C4-2B (cell line): ENCODE measurements around the gene PPP1R1B.

Experiments
- H3K27ac ChIP-seq: fragments of 450-650 bp; 2 replicates; pipeline ENCODE4 v1.5.1; 2017
- CTCF ChIP-seq: fragments of 450-650 bp; conservative IDR thresholded peaks from 2 replicates; pipeline ENCODE4 v1.5.1; 2017; ENCODE audit warnings: mild to moderate bottlenecking
- ZFX ChIP-seq: fragments of 450-650 bp; IDR thresholded peaks from 2 replicates; pipeline ENCODE4 v1.6.1; 2017

PPP1R1B gene

GRCh38 chr17:39643271-39643670 lies 16.5 kb downstream of the PPP1R1B start:
- TF ChIP-seq CTCF, result no peak
- no peak for TF ChIP-seq ZFX
- no peak overlapping the region for H3K27ac ChIP-seq

- no peak for TF ChIP-seq ZFX
- TF ChIP-seq CTCF, result no peak
- no peak overlapping the region for H3K27ac ChIP-seq
These were observed 20.5 kb downstream of the PPP1R1B start for GRCh38 chr17:39647256-39647655.

- no peak overlapping the region for H3K27ac ChIP-seq
- TF ChIP-seq CTCF (no peak), ZFX (no peak)
These were observed 22.0 kb downstream of the PPP1R1B start for GRCh38 chr17:39648616-39649366.

GRCh38 chr17:39650121-39650579 lies 23.4 kb downstream of the PPP1R1B start:
- TF ChIP-seq CTCF, result no peak
- TF ChIP-seq ZFX, result no peak
- no peak overlapping the region for H3K27ac ChIP-seq

- peak overlapping the region; percentile 79 for H3K27ac ChIP-seq
- TF ChIP-seq CTCF, result no peak
- TF ChIP-seq ZFX, result no peak
These were observed 25.3 kb downstream of the PPP1R1B start for GRCh38 chr17:39651923-39652586.

- TF ChIP-seq ZFX (no peak), CTCF (no peak)
- peak overlapping the region; percentile 79 for H3K27ac ChIP-seq
These were observed 26.0 kb downstream of the PPP1R1B start for GRCh38 chr17:39652587-39653315.

- peak overlapping the region; percentile 79 for H3K27ac ChIP-seq
- no peak for TF ChIP-seq CTCF
- no peak for TF ChIP-seq ZFX
These were observed 26.5 kb downstream of the PPP1R1B start for GRCh38 chr17:39653316-39653661.
